OCI-M1 (cell line): ENCODE data around the gene HHATL.

Experiments
- DNase-seq: peaks from one replicate; lab custom pipeline; 2025; lab: John Stamatoyannopoulos, UW

The HHATL gene

GRCh38 chr3:42712688-42713372 lies 10.2 kb upstream of the HHATL start:
- DNase-seq, result no peak

- no peak for DNase-seq
Measured at GRCh38 chr3:42712344-42712648, 9.7 kb upstream of the HHATL start.

GRCh38 chr3:42711491-42712343 lies 9.1 kb upstream of the HHATL start:
- no peak for DNase-seq

GRCh38 chr3:42710323-42711021 lies 7.9 kb upstream of the HHATL start:
- no peak for DNase-seq

- DNase-seq, result no peak
Measured at GRCh38 chr3:42709621-42710020, 7.0 kb upstream of the HHATL start.

- DNase-seq, result no peak
Measured at GRCh38 chr3:42708611-42709151, 6.1 kb upstream of the HHATL start.

GRCh38 chr3:42707620-42708355 lies 5.2 kb upstream of the HHATL start:
- no peak for DNase-seq

- no peak for DNase-seq
Measured at GRCh38 chr3:42706721-42707619, 4.4 kb upstream of the HHATL start.

- DNase-seq, result no peak
Measured at GRCh38 chr3:42705962-42706585, 3.5 kb upstream of the HHATL start.

- no peak for DNase-seq
Measured at GRCh38 chr3:42705058-42705767, 2.6 kb upstream of the HHATL start.

- no peak for DNase-seq
Measured at GRCh38 chr3:42704136-42704841, 1.7 kb upstream of the HHATL start.

- DNase-seq, result no peak
Measured at GRCh38 chr3:42703695-42704025, 1.1 kb upstream of the HHATL start.

GRCh38 chr3:42702982-42703694 lies 540 bp upstream of the HHATL start:
- no peak for DNase-seq

- peak; percentile 64 for DNase-seq
Measured at GRCh38 chr3:42701371-42702065, 1.1 kb downstream of the HHATL start.

GRCh38 chr3:42700366-42701288 lies 2.0 kb downstream of the HHATL start:
- DNase-seq, result no peak

GRCh38 chr3:42699511-42699971 lies 3.1 kb downstream of the HHATL start:
- DNase-seq, result no peak

- DNase-seq, result no peak
Measured at GRCh38 chr3:42698911-42699230, 3.7 kb downstream of the HHATL start.
